ENCODE measurements around the gene ESRRB.

The ESRRB gene

GRCh38 chr14:76385435-76385834 lies 9.5 kb downstream of the ESRRB start:
- H2AFZ ChIP-seq (ENCODE audit: low read length), result no peak overlapping the region
- H4K20me1 ChIP-seq (ENCODE audit: insufficient read depth, low read length, poor library complexity, severe bottlenecking), result no peaks in the 10 kb centered on the region
- H3K4me3 ChIP-seq (ENCODE audit: low read length, poor library complexity, severe bottlenecking), result no peak overlapping the region
- no peaks in the 10 kb centered on the region for H3K9me2 ChIP-seq (replicated peaks; ENCODE audit: low read depth, low read length)
- no peak for TF ChIP-seq EZH2phosphoT487 (IDR thresholded peaks at IDR 0.05; ENCODE audit: borderline replicate concordance)
- TF ChIP-seq, protein P1, sequence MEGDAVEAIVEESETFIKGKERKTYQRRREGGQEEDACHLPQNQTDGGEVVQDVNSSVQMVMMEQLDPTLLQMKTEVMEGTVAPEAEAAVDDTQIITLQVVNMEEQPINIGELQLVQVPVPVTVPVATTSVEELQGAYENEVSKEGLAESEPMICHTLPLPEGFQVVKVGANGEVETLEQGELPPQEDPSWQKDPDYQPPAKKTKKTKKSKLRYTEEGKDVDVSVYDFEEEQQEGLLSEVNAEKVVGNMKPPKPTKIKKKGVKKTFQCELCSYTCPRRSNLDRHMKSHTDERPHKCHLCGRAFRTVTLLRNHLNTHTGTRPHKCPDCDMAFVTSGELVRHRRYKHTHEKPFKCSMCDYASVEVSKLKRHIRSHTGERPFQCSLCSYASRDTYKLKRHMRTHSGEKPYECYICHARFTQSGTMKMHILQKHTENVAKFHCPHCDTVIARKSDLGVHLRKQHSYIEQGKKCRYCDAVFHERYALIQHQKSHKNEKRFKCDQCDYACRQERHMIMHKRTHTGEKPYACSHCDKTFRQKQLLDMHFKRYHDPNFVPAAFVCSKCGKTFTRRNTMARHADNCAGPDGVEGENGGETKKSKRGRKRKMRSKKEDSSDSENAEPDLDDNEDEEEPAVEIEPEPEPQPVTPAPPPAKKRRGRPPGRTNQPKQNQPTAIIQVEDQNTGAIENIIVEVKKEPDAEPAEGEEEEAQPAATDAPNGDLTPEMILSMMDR (conservative IDR thresholded peaks at IDR 0.05; ENCODE audit: low read length), result no peak
- no peaks in the 10 kb centered on the region for H3K4me1 ChIP-seq (ENCODE audit: insufficient read depth, low read length, poor library complexity, severe bottlenecking)
- H3K36me3 ChIP-seq (ENCODE audit: insufficient read depth, low read length), result no peaks in the 10 kb centered on the region
- no peaks in the 10 kb centered on the region for H3F3A ChIP-seq (ENCODE audit: low read depth)
- no peak overlapping the region for H3K4me2 ChIP-seq (ENCODE audit: low read depth, low read length, poor library complexity, severe bottlenecking)
- no peaks in the 10 kb centered on the region for H3K27me3 ChIP-seq (ENCODE audit: insufficient read depth, low read length, poor library complexity, severe bottlenecking)
- no peaks in the 10 kb centered on the region for H3K79me2 ChIP-seq (ENCODE audit: insufficient read depth, low read length)
- no peak overlapping the region for H3K9ac ChIP-seq (ENCODE audit: low read depth, low read length, poor library complexity, severe bottlenecking)
- H3K9me3 ChIP-seq (ENCODE audit: insufficient read depth, low read depth, low read length), result no peaks in the 10 kb centered on the region

GRCh38 chr14:76386944-76387782 lies 11.2 kb downstream of the ESRRB start:
- H3K4me3 ChIP-seq (ENCODE audit: low read length, poor library complexity, severe bottlenecking), result no peak overlapping the region

GRCh38 chr14:76389841-76390240 lies 13.9 kb downstream of the ESRRB start:
- TF ChIP-seq EZH2phosphoT487 (IDR thresholded peaks at IDR 0.05; ENCODE audit: borderline replicate concordance), result no peak
- TF ChIP-seq, protein P1 (conservative IDR thresholded peaks at IDR 0.05; ENCODE audit: low read length), result no peak
- Histone ChIP-seq H4K20me1 (ENCODE audit: insufficient read depth, low read length, poor library complexity, severe bottlenecking) (no peaks in the 10 kb centered on the region), H2AFZ (ENCODE audit: low read length) (no peak overlapping the region), H3K36me3 (ENCODE audit: insufficient read depth, low read length) (no peaks in the 10 kb centered on the region), H3K4me1 (ENCODE audit: insufficient read depth, low read length, poor library complexity, severe bottlenecking) (no peaks in the 10 kb centered on the region), H3K4me3 (ENCODE audit: low read length, poor library complexity, severe bottlenecking) (no peak overlapping the region), H3K9me3 (ENCODE audit: insufficient read depth, low read depth, low read length) (no peaks in the 10 kb centered on the region), H3K27me3 (ENCODE audit: insufficient read depth, low read length, poor library complexity, severe bottlenecking) (no peaks in the 10 kb centered on the region), H3K4me2 (ENCODE audit: low read depth, low read length, poor library complexity, severe bottlenecking) (no peak overlapping the region), H3K79me2 (ENCODE audit: insufficient read depth, low read length) (no peaks in the 10 kb centered on the region), H3F3A (ENCODE audit: low read depth) (no peaks in the 10 kb centered on the region), H3K9me2 (replicated peaks; ENCODE audit: low read depth, low read length) (no peaks in the 10 kb centered on the region), H3K9ac (ENCODE audit: low read depth, low read length, poor library complexity, severe bottlenecking) (no peak overlapping the region)

More at GRCh38 chr14:76386944-76387782, 11.2 kb downstream of the ESRRB start:
- Histone ChIP-seq H3K9me3 (ENCODE audit: insufficient read depth, low read depth, low read length) (no peaks in the 10 kb centered on the region), H3K27me3 (ENCODE audit: insufficient read depth, low read length, poor library complexity, severe bottlenecking) (no peaks in the 10 kb centered on the region), H3K9me2 (replicated peaks; ENCODE audit: low read depth, low read length) (no peaks in the 10 kb centered on the region), H3K79me2 (ENCODE audit: insufficient read depth, low read length) (no peaks in the 10 kb centered on the region), H4K20me1 (ENCODE audit: insufficient read depth, low read length, poor library complexity, severe bottlenecking) (no peaks in the 10 kb centered on the region), H3F3A (ENCODE audit: low read depth) (no peaks in the 10 kb centered on the region), H3K4me2 (ENCODE audit: low read depth, low read length, poor library complexity, severe bottlenecking) (no peak overlapping the region), H3K36me3 (ENCODE audit: insufficient read depth, low read length) (no peaks in the 10 kb centered on the region), H2AFZ (ENCODE audit: low read length) (no peak overlapping the region), H3K9ac (ENCODE audit: low read depth, low read length, poor library complexity, severe bottlenecking) (no peak overlapping the region), H3K4me1 (ENCODE audit: insufficient read depth, low read length, poor library complexity, severe bottlenecking) (no peaks in the 10 kb centered on the region)
- TF ChIP-seq, protein P1 (conservative IDR thresholded peaks at IDR 0.05; ENCODE audit: low read length), result peak; percentile 98
- TF ChIP-seq EZH2phosphoT487 (IDR thresholded peaks at IDR 0.05; ENCODE audit: borderline replicate concordance), result no peak
